ENCODE measurements around the gene CST7.

The CST7 gene

DNA sequence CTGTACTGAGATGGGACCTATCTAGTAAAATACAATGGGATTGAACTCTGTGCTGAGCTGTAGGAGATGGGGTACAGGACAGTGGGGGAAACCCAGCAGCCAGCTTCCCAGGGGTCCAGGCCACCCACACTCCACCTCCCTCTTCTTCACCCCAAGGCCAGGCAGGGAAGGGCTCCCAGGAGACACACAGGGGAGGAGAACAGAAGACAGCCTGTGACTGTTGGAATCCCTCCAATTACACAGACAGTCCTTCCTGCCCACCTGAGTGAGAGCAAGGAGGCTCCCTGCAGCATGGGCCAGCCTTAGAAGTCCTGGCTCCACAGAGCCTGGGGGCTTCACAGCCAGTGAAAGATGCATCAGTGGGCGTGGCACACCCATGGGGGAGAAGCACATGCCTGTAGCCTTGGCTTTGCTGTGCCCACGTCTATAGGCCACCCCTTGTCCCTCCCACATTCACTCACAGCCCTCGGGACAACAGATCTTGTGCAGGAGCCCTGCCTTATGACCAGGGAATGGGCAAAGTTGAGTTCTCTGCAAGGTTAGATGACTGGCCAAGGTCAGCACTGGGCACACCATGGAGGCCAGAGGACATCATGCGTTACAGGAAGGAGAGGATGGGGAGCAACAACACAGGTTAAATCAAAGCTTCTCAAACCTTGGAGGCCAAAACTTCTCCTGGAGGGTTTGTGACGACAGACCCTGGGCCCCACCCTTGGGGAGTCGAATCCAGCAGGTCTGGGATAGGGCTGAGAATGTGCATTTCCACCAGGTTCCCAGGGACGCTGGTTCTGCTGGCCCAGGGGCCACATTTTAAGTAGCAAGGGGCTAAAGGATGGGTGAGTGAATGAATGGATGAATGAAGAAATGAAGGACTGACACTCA lies 12.3 kb upstream of the CST7 start:
- H3K4me2 ChIP-seq (ENCODE audit: low read length), result no peak overlapping the region
- H3K9me3 ChIP-seq (ENCODE audit: control insufficient read depth, insufficient read depth, low read length), result no peaks in the 10 kb centered on the region

DNA sequence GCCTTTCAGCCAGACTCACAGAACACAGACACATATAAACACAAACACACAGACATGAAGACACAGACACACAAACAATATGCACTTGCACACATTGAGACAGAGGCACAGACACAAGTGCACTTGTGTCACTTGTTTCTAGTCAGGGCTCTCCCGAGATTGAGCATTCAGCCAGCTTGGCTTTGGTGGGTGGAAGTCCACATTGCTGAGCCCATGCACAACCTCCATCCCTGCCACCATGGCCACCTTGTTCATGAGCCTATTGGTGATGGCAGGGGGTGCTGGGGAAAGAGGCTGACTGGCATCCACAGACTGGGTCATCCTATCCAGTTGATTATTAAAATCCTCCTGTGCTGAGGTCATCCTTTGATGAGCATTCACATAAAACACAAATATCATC lies 11.5 kb upstream of the CST7 start:
- no peaks in the 10 kb centered on the region for H3K9me2 ChIP-seq (replicated peaks; ENCODE audit: control insufficient read depth, low read length)
- H3K4me1 ChIP-seq (ENCODE audit: control insufficient read depth, low read length), result no peaks in the 10 kb centered on the region
- H3K4me3 ChIP-seq (ENCODE audit: low read length), result no peak overlapping the region
- no peak overlapping the region for H3K4me2 ChIP-seq (ENCODE audit: low read length)
- no peak overlapping the region for H3K27ac ChIP-seq (ENCODE audit: low read depth, low read length)
- H4K20me1 ChIP-seq (ENCODE audit: control insufficient read depth, insufficient read depth, low read depth, low read length), result no peaks in the 10 kb centered on the region
- H3F3A ChIP-seq (ENCODE audit: control insufficient read depth, insufficient read depth), result no peaks in the 10 kb centered on the region
- H3K36me3 ChIP-seq (ENCODE audit: control insufficient read depth, low read length), result no peaks in the 10 kb centered on the region
- no peaks in the 10 kb centered on the region for H3K79me2 ChIP-seq (ENCODE audit: control insufficient read depth, low read length)
- H3K27me3 ChIP-seq (ENCODE audit: control insufficient read depth, low read length), result no peaks in the 10 kb centered on the region
- H3K9me3 ChIP-seq (ENCODE audit: control insufficient read depth, insufficient read depth, low read length), result no peaks in the 10 kb centered on the region
- TF ChIP-seq, protein P1, sequence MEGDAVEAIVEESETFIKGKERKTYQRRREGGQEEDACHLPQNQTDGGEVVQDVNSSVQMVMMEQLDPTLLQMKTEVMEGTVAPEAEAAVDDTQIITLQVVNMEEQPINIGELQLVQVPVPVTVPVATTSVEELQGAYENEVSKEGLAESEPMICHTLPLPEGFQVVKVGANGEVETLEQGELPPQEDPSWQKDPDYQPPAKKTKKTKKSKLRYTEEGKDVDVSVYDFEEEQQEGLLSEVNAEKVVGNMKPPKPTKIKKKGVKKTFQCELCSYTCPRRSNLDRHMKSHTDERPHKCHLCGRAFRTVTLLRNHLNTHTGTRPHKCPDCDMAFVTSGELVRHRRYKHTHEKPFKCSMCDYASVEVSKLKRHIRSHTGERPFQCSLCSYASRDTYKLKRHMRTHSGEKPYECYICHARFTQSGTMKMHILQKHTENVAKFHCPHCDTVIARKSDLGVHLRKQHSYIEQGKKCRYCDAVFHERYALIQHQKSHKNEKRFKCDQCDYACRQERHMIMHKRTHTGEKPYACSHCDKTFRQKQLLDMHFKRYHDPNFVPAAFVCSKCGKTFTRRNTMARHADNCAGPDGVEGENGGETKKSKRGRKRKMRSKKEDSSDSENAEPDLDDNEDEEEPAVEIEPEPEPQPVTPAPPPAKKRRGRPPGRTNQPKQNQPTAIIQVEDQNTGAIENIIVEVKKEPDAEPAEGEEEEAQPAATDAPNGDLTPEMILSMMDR (IDR thresholded peaks at IDR 0.05; ENCODE audit: low read depth, low read length, poor library complexity, severe bottlenecking), result no peak
- TF ChIP-seq EZH2phosphoT487 (IDR thresholded peaks at IDR 0.05; ENCODE audit: borderline replicate concordance, low read length), result no peak

More for the DNA sequence above, 12.3 kb upstream of the CST7 start:
- Histone ChIP-seq H3K79me2 (ENCODE audit: control insufficient read depth, low read length) (no peaks in the 10 kb centered on the region), H3K9me2 (replicated peaks; ENCODE audit: control insufficient read depth, low read length) (no peaks in the 10 kb centered on the region), H3F3A (ENCODE audit: control insufficient read depth, insufficient read depth) (no peaks in the 10 kb centered on the region), H4K20me1 (ENCODE audit: control insufficient read depth, insufficient read depth, low read depth, low read length) (no peaks in the 10 kb centered on the region), H3K36me3 (ENCODE audit: control insufficient read depth, low read length) (no peaks in the 10 kb centered on the region), H3K4me3 (ENCODE audit: low read length) (no peak overlapping the region), H3K27me3 (ENCODE audit: control insufficient read depth, low read length) (no peaks in the 10 kb centered on the region), H3K4me1 (ENCODE audit: control insufficient read depth, low read length) (peaks cover 4% of the 10 kb centered on the region; the same call in 1 of the 2 replicates), H3K27ac (ENCODE audit: low read depth, low read length) (no peak overlapping the region)
- no peak for TF ChIP-seq EZH2phosphoT487 (IDR thresholded peaks at IDR 0.05; ENCODE audit: borderline replicate concordance, low read length)
- TF ChIP-seq, protein P1 (IDR thresholded peaks at IDR 0.05; ENCODE audit: low read depth, low read length, poor library complexity, severe bottlenecking), result no peak

DNA sequence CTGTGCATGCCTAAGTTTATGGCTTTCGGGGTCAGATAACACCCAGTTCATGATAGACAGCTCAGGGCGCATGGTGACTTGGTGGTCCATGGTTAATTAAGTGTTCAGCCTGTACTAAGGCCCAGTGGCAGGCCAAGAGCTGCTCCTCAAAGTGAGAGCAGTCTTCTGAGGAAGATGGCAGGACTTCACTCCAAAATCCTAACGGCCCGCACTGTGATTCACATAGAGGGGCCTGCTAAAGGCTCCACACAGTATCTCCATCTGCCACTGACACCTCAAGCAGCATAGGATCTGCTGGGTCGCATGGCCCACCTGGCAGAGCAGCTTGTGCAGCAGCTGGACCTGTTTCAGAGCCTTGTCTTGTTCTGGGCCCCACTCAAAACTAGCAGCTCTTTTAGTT lies 10.6 kb upstream of the CST7 start:
- Histone ChIP-seq H3K27me3 (ENCODE audit: control insufficient read depth, low read length) (no peaks in the 10 kb centered on the region), H3K9me3 (ENCODE audit: control insufficient read depth, insufficient read depth, low read length) (no peaks in the 10 kb centered on the region), H3K4me3 (ENCODE audit: low read length) (no peak overlapping the region), H3K79me2 (ENCODE audit: control insufficient read depth, low read length) (no peaks in the 10 kb centered on the region), H3K4me1 (ENCODE audit: control insufficient read depth, low read length) (no peaks in the 10 kb centered on the region), H3F3A (ENCODE audit: control insufficient read depth, insufficient read depth) (no peaks in the 10 kb centered on the region), H4K20me1 (ENCODE audit: control insufficient read depth, insufficient read depth, low read depth, low read length) (no peaks in the 10 kb centered on the region), H3K36me3 (ENCODE audit: control insufficient read depth, low read length) (no peaks in the 10 kb centered on the region), H3K27ac (ENCODE audit: low read depth, low read length) (no peak overlapping the region), H3K4me2 (ENCODE audit: low read length) (no peak overlapping the region), H3K9me2 (replicated peaks; ENCODE audit: control insufficient read depth, low read length) (no peaks in the 10 kb centered on the region)
- TF ChIP-seq EZH2phosphoT487 (IDR thresholded peaks at IDR 0.05; ENCODE audit: borderline replicate concordance, low read length), result no peak
- TF ChIP-seq, protein P1 (IDR thresholded peaks at IDR 0.05; ENCODE audit: low read depth, low read length, poor library complexity, severe bottlenecking), result no peak
